Measurements from ENCODE around the gene KAT7. TPM values are rescaled to one million over a fixed set of nuclear protein-coding genes. Genes with fewer than 3 reads are reported as not detected.

KAT7 gene
- total RNA-seq, 1 experiment from 2014 or later: 79.5 TPM

DNA sequence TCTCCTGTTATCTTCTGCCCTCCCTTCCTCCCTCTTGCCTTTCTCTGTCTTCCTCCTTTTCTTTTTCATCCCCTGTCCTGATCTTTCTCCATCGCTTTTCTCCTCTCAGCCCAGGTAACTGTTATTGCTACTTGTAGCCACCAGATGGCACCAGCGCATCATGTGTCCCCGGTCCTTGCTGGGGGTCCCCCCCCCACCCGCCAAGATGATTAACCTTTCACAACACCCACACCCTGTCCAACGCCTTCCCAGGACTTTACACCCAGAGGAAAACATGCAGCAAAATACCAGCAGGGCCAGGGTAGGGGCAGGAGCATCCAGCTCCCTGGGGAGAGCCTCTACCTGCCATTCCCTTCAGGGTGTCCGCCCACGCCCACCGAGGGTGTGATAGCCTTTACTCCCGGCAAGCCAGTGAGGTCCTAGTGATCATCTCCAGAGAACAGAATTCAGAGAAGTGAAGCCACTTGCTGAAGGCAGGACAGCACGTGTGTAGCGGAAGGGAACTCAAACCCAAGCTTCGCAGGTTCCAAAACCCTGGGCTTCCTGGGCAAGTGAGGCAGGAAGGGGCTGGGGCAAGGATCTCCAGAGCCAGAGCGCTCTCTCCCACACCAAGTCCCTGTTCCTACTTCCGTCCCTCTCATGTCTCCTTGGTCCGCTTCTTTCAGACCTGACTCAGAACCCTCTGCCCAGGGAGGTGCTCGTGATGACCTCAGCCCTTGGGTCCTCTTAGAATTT, 72.8 kb downstream of the KAT7 start:
- intact Hi-C loops (cut with micrococcal nuclease): loop anchor here (1.0 to 5.0 kb wide), 2 partner anchors 137 to 226 kb away; no protein-coding TSS in a partner anchor
- Histone ChIP-seq H3K4me2 (ENCODE audit: low read length) (peak overlapping the region; percentile 35), H3K79me2 (ENCODE audit: insufficient read depth, low read length) (no peaks in the 10 kb centered on the region), H3K4me3 (replicated peaks in 1 of 2; ENCODE audit: low read depth in 1 of 2, low read length in 2 of 2) (no peak overlapping the region), H3K27ac (ENCODE audit: low read depth, low read length) (no peak overlapping the region), H3K4me1 (ENCODE audit: control insufficient read depth in 1 of 2, insufficient read depth in 2 of 2, low read length in 2 of 2) (peaks cover 0 to 12% of the 10 kb centered on the region in 2 experiments; a peak in 3 of 4 replicates), H4K20me1 (ENCODE audit: insufficient read depth) (no peaks in the 10 kb centered on the region), H2AFZ (ENCODE audit: low read depth, low read length, poor library complexity, severe bottlenecking) (no peak overlapping the region), H3K9ac (ENCODE audit: low read length) (no peak overlapping the region), H3K9me3 (ENCODE audit: control insufficient read depth in 1 of 2, insufficient read depth in 1 of 2, low read depth in 1 of 2, low read length in 2 of 2) (no peaks in the 10 kb centered on the region), H3K27me3 (ENCODE audit: insufficient read depth, low read length) (no peaks in the 10 kb centered on the region), H3K36me3 (ENCODE audit: control insufficient read depth in 1 of 2, insufficient read depth in 2 of 2, low read length in 2 of 2) (no peaks in the 10 kb centered on the region), H3K9me2 (ENCODE audit: insufficient read depth) (no peaks in the 10 kb centered on the region)
- no TSS peak for BruUV-seq (replicated peaks)
- TF ChIP-seq, protein P1, sequence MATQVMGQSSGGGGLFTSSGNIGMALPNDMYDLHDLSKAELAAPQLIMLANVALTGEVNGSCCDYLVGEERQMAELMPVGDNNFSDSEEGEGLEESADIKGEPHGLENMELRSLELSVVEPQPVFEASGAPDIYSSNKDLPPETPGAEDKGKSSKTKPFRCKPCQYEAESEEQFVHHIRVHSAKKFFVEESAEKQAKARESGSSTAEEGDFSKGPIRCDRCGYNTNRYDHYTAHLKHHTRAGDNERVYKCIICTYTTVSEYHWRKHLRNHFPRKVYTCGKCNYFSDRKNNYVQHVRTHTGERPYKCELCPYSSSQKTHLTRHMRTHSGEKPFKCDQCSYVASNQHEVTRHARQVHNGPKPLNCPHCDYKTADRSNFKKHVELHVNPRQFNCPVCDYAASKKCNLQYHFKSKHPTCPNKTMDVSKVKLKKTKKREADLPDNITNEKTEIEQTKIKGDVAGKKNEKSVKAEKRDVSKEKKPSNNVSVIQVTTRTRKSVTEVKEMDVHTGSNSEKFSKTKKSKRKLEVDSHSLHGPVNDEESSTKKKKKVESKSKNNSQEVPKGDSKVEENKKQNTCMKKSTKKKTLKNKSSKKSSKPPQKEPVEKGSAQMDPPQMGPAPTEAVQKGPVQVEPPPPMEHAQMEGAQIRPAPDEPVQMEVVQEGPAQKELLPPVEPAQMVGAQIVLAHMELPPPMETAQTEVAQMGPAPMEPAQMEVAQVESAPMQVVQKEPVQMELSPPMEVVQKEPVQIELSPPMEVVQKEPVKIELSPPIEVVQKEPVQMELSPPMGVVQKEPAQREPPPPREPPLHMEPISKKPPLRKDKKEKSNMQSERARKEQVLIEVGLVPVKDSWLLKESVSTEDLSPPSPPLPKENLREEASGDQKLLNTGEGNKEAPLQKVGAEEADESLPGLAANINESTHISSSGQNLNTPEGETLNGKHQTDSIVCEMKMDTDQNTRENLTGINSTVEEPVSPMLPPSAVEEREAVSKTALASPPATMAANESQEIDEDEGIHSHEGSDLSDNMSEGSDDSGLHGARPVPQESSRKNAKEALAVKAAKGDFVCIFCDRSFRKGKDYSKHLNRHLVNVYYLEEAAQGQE (IDR thresholded peaks at IDR 0.05; ENCODE audit: low read depth): no peak
- TF ChIP-seq, protein P2, sequence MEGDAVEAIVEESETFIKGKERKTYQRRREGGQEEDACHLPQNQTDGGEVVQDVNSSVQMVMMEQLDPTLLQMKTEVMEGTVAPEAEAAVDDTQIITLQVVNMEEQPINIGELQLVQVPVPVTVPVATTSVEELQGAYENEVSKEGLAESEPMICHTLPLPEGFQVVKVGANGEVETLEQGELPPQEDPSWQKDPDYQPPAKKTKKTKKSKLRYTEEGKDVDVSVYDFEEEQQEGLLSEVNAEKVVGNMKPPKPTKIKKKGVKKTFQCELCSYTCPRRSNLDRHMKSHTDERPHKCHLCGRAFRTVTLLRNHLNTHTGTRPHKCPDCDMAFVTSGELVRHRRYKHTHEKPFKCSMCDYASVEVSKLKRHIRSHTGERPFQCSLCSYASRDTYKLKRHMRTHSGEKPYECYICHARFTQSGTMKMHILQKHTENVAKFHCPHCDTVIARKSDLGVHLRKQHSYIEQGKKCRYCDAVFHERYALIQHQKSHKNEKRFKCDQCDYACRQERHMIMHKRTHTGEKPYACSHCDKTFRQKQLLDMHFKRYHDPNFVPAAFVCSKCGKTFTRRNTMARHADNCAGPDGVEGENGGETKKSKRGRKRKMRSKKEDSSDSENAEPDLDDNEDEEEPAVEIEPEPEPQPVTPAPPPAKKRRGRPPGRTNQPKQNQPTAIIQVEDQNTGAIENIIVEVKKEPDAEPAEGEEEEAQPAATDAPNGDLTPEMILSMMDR (IDR thresholded peaks at IDR 0.05 in 2 of 3, conservative IDR thresholded peaks at IDR 0.05 in 1 of 3; ENCODE audit: borderline replicate concordance in 1 of 3, insufficient read depth in 1 of 3, low read depth in 2 of 3, low read length in 2 of 3): peak; percentile 90 to 100 (median 98)
- TF ChIP-seq RAD21 (IDR thresholded peaks at IDR 0.05; ENCODE audit: low read depth) (peak; percentile 100), CEBPB (IDR thresholded peaks at IDR 0.05; ENCODE audit: low read depth) (no peak)
- RAD21 ChIA-PET (ENCODE audit: low non-redundant PET in 1 of 2, low total read pairs in 2 of 2, uncharacterized antibody in 2 of 2, unreplicated experiment in 2 of 2): interaction anchor here (1.2 to 2.0 kb wide), 3 partner anchors 134 to 136 kb away, joined by 3 to 36 read pairs (median 29); partner anchors contain the start of gene DLX3 (in 1 of the 2)
- POLR2A ChIA-PET: interaction anchor here (2.6 kb wide), 1 partner anchor 136 kb away, joined by 17 read pairs; no protein-coding TSS in a partner anchor
- no peak for DNase-seq (ENCODE audit: low read depth, low spot score)
- ATAC-seq: peak; percentile 78
- CTCF ChIA-PET: interaction anchor here (0.6 to 10.0 kb wide), 5 partner anchors 38 to 293 kb away, joined by 4 to 196 read pairs (median 5); partner anchors contain the start of gene DLX3

Measured in HCT116 (cell line).